ENCODE measurements around the gene PERM1.
A peak's percentile ranks its signal among the peaks of the same experiment; 100 is the strongest.

Gene PERM1

DNA sequence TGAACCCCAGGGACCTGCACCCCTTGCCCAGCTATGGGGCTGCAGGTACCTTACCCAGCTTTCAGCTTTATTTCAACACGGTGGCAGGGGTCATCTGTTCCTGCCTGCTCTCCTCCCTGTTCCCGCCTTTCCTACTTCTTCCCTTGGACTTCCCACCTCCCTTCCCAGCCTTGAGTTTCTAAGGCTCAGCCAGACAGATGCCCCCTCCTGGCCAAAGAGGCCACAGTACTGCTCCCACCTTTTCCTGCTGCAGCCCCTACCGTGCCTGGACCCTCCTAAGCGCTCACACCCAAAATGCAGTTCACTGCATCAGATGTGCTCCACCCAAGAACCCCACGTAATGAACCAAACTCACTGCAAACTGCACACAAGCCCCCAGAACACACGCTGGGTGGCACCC, 30.5 kb downstream of the PERM1 start:
- H3K4me2 ChIP-seq (ENCODE audit: low read depth, low read length, poor library complexity, severe bottlenecking), result no peak overlapping the region
- no peak overlapping the region for H3K9ac ChIP-seq (ENCODE audit: low read depth, low read length, poor library complexity, severe bottlenecking)
- H3K27me3 ChIP-seq (ENCODE audit: insufficient read depth, low read length, poor library complexity, severe bottlenecking), result no peaks in the 10 kb centered on the region
- TF ChIP-seq EZH2phosphoT487 (IDR thresholded peaks at IDR 0.05; ENCODE audit: borderline replicate concordance) (no peak), CTCF (conservative IDR thresholded peaks at IDR 0.05; ENCODE audit: low read length) (peak; percentile 49)
- peaks cover 56% of the 10 kb centered on the region; the same call in 1 of the 2 replicates for H3K36me3 ChIP-seq (ENCODE audit: insufficient read depth, low read length)
- no peak overlapping the region for H3K4me3 ChIP-seq (ENCODE audit: low read length, poor library complexity, severe bottlenecking)
- no peaks in the 10 kb centered on the region for H3K9me3 ChIP-seq (ENCODE audit: insufficient read depth, low read depth, low read length)
- no peak overlapping the region for H2AFZ ChIP-seq (ENCODE audit: low read length)
- no peaks in the 10 kb centered on the region for H3F3A ChIP-seq (ENCODE audit: low read depth)
- peaks cover 2% of the 10 kb centered on the region; the same call in 1 of the 2 replicates for H3K79me2 ChIP-seq (ENCODE audit: insufficient read depth, low read length)
- H4K20me1 ChIP-seq (ENCODE audit: insufficient read depth, low read length, poor library complexity, severe bottlenecking), result no peaks in the 10 kb centered on the region
- no peaks in the 10 kb centered on the region for H3K4me1 ChIP-seq (ENCODE audit: insufficient read depth, low read length, poor library complexity, severe bottlenecking)
- no peaks in the 10 kb centered on the region for H3K9me2 ChIP-seq (replicated peaks; ENCODE audit: low read depth, low read length)

DNA sequence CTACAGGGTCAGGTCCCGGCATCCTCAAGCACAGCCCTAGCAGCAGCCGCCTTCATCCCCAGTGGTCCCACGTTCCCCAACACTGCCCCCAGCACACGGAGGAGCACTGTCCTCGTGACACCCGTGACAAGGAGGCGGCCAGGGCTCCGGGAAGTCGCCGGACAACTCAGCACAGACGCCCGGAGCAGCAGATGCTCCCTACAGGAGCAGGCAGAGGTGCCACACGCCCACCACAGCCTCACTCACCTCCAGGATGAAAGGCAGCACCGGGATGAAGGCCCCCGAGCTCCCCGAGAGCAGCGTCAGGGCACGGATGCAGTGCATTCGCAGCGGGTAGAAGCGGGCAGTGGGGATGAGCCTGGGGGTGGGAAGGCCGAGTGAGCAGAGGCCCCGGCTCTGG, 31.0 kb downstream of the PERM1 start:
- Histone ChIP-seq H3K9me3 (ENCODE audit: insufficient read depth, low read depth, low read length) (no peaks in the 10 kb centered on the region), H3K79me2 (ENCODE audit: insufficient read depth, low read length) (no peaks in the 10 kb centered on the region), H4K20me1 (ENCODE audit: insufficient read depth, low read length, poor library complexity, severe bottlenecking) (no peaks in the 10 kb centered on the region), H3K4me1 (ENCODE audit: insufficient read depth, low read length, poor library complexity, severe bottlenecking) (no peaks in the 10 kb centered on the region), H2AFZ (ENCODE audit: low read length) (no peak overlapping the region), H3K4me3 (ENCODE audit: low read length, poor library complexity, severe bottlenecking) (no peak overlapping the region), H3F3A (ENCODE audit: low read depth) (no peaks in the 10 kb centered on the region), H3K4me2 (ENCODE audit: low read depth, low read length, poor library complexity, severe bottlenecking) (no peak overlapping the region), H3K27me3 (ENCODE audit: insufficient read depth, low read length, poor library complexity, severe bottlenecking) (no peaks in the 10 kb centered on the region), H3K9me2 (replicated peaks; ENCODE audit: low read depth, low read length) (no peaks in the 10 kb centered on the region), H3K36me3 (ENCODE audit: insufficient read depth, low read length) (peaks cover 53% of the 10 kb centered on the region; the same call in 1 of the 2 replicates), H3K9ac (ENCODE audit: low read depth, low read length, poor library complexity, severe bottlenecking) (no peak overlapping the region)
- TF ChIP-seq CTCF (conservative IDR thresholded peaks at IDR 0.05; ENCODE audit: low read length) (no peak), EZH2phosphoT487 (IDR thresholded peaks at IDR 0.05; ENCODE audit: borderline replicate concordance) (no peak)

GRCh38 chr1:950268-950667, 31.6 kb downstream of the PERM1 start:
- H4K20me1 ChIP-seq (ENCODE audit: insufficient read depth, low read length, poor library complexity, severe bottlenecking), result no peaks in the 10 kb centered on the region
- no peak overlapping the region for H3K9ac ChIP-seq (ENCODE audit: low read depth, low read length, poor library complexity, severe bottlenecking)
- H3K79me2 ChIP-seq (ENCODE audit: insufficient read depth, low read length), result no peaks in the 10 kb centered on the region
- no peaks in the 10 kb centered on the region for H3F3A ChIP-seq (ENCODE audit: low read depth)
- no peak overlapping the region for H3K4me2 ChIP-seq (ENCODE audit: low read depth, low read length, poor library complexity, severe bottlenecking)
- H3K4me1 ChIP-seq (ENCODE audit: insufficient read depth, low read length, poor library complexity, severe bottlenecking), result no peaks in the 10 kb centered on the region
- H3K36me3 ChIP-seq (ENCODE audit: insufficient read depth, low read length), result peaks cover 47% of the 10 kb centered on the region; the same call in 1 of the 2 replicates
- no peaks in the 10 kb centered on the region for H3K27me3 ChIP-seq (ENCODE audit: insufficient read depth, low read length, poor library complexity, severe bottlenecking)
- H3K4me3 ChIP-seq (ENCODE audit: low read length, poor library complexity, severe bottlenecking), result no peak overlapping the region
- H2AFZ ChIP-seq (ENCODE audit: low read length), result no peak overlapping the region
- H3K9me3 ChIP-seq (ENCODE audit: insufficient read depth, low read depth, low read length), result no peaks in the 10 kb centered on the region
- TF ChIP-seq EZH2phosphoT487 (IDR thresholded peaks at IDR 0.05; ENCODE audit: borderline replicate concordance) (no peak), CTCF (conservative IDR thresholded peaks at IDR 0.05; ENCODE audit: low read length) (no peak)
- no peaks in the 10 kb centered on the region for H3K9me2 ChIP-seq (replicated peaks; ENCODE audit: low read depth, low read length)

Measured in Loucy (cell line).